Thyroid gland (tissue), 4 donors: ENCODE results near the gene ALDH1L1. TPM values are rescaled to one million over a fixed set of nuclear protein-coding genes. Genes with fewer than 3 reads are reported as not detected.
A peak's percentile ranks its signal among the peaks of the same experiment; 100 is the strongest.

Experiments used
- DNase-seq, 2 donors: peaks; one replicate each; pipeline ENCODE4 v3.0.0-alpha.2; 2019
- H3K27ac ChIP-seq, 3 donors: fragments of 200-600 bp; sonication (generic); 1 replicate in 2 of 3; 2 replicates in 1 of 3; pipeline ENCODE4 v1.5.1; 2016 to 2019; ENCODE audit warnings: mild to moderate bottlenecking in 1 of 3, moderate library complexity in 1 of 3
- H3K27me3 ChIP-seq: fragments of 200-600 bp; sonication (generic); one replicate; pipeline ENCODE4 v1.5.1; 2019
- H3K36me3 ChIP-seq, 2 donors: fragments of 200-600 bp; sonication (generic); one replicate each; pipeline ENCODE4 v1.5.1; 2016 to 2019
- H3K4me1 ChIP-seq, 2 donors: fragments of 200-600 bp; sonication (generic); one replicate each; pipeline ENCODE4 v1.5.1; 2017 to 2019
- H3K4me3 ChIP-seq, 3 donors: fragments of 200-600 bp; sonication (generic); replicated peaks in 1 of 3; 1 replicate in 2 of 3; 2 replicates in 1 of 3; pipeline ENCODE4 v1.5.1; 2016; ENCODE audit warnings: mild to moderate bottlenecking in 1 of 3
- H3K9me3 ChIP-seq: fragments of 200-600 bp; sonication (generic); one replicate; pipeline ENCODE4 v1.5.1; 2017
- POLR2A ChIP-seq, 2 donors: fragments of 450-650 bp; IDR thresholded peaks; one replicate each; pipeline ENCODE4 v1.6.1; 2017; ENCODE audit warnings: antibody characterized with exemption in 2 of 2, mild to moderate bottlenecking in 2 of 2, moderate library complexity in 1 of 2
- WGBS, 2 donors: methylation state at CpG; one replicate each; pipeline ENCODE4 v1.1.5; 2017; 5-methylcytosine and 5-hydroxymethylcytosine counted together
- intact Hi-C: fragments of 100-400 bp; cut with DNase I; formaldehyde crosslinking; loops from one replicate; pipeline ENCODE4 v1.15.1; 2023
- total RNA-seq, 4 donors: library from RNA; depleted of rRNA; stranded (reverse); fragments of >200 nt; gene quantifications; one replicate each; pipeline ENCODE4 v1.2.3, GENCODE V29; 2016
- TF ChIP-seq, protein P1 (sequence below), 6 experiments: fragments of 200-600 bp in 3 of 6; fragments of 450-650 bp in 3 of 6; sonication (generic) in 3 of 6; IDR thresholded peaks; one replicate each; pipeline ENCODE4 v1.5.1; 2016 to 2019; ENCODE audit warnings: antibody characterized with exemption in 6 of 6, mild to moderate bottlenecking in 2 of 6, inconsistent platforms in 1 of 6, moderate library complexity in 1 of 6

The ALDH1L1 gene
- total RNA-seq, result 10 to 100 TPM in 1 of 4 donors, 1 to 10 TPM in 3; 2.1 to 12.1 (median 6.1) TPM

- DNase-seq, result peak; percentile 86 to 90
- peak within 1 kb of the TSS; percentile 40 to 62 (median 48) for H3K4me3 ChIP-seq
- peaks cover 13 to 16% of the 10 kb centered on the region in 2 donors for H3K4me1 ChIP-seq
- peak within 1 kb of the TSS; percentile 17 to 63 (median 42) for H3K27ac ChIP-seq
- 14% methylated on average over 22 to 31 of the region's 54 CpGs for WGBS, 2 donors
- H3K27me3 ChIP-seq, result no peaks in the 10 kb centered on the region
- intact Hi-C loops, result no loop called here
- peak in 1 of 2 donors; percentile 38 for TF ChIP-seq POLR2A (IDR thresholded peaks at IDR 0.05)
- TF ChIP-seq, protein P1, sequence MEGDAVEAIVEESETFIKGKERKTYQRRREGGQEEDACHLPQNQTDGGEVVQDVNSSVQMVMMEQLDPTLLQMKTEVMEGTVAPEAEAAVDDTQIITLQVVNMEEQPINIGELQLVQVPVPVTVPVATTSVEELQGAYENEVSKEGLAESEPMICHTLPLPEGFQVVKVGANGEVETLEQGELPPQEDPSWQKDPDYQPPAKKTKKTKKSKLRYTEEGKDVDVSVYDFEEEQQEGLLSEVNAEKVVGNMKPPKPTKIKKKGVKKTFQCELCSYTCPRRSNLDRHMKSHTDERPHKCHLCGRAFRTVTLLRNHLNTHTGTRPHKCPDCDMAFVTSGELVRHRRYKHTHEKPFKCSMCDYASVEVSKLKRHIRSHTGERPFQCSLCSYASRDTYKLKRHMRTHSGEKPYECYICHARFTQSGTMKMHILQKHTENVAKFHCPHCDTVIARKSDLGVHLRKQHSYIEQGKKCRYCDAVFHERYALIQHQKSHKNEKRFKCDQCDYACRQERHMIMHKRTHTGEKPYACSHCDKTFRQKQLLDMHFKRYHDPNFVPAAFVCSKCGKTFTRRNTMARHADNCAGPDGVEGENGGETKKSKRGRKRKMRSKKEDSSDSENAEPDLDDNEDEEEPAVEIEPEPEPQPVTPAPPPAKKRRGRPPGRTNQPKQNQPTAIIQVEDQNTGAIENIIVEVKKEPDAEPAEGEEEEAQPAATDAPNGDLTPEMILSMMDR (IDR thresholded peaks at IDR 0.05), result peak in 1 of 6 experiments; percentile 8
- H3K36me3 ChIP-seq, result no peaks in the 10 kb centered on the region
- no peaks in the 10 kb centered on the region for H3K9me3 ChIP-seq
These were observed at the start of gene ALDH1L1 for GRCh38 chr3:126180477-126181397. TSS of gene ALDH1L1 (minus strand) at chr3:126180586. CDS start at chr3:126160979, 19,607 bp downstream.

- Histone ChIP-seq H3K27me3 (no peaks in the 10 kb centered on the region), H3K27ac (no peak overlapping the region), H3K4me3 (no peak overlapping the region), H3K4me1 (no peaks in the 10 kb centered on the region), H3K36me3 (no peaks in the 10 kb centered on the region), H3K9me3 (no peaks in the 10 kb centered on the region)
- WGBS, 2 donors, result 37 to 94% methylated on average over 1 of the region's 1 CpG
- intact Hi-C loops, result no loop called here
- TF ChIP-seq POLR2A (IDR thresholded peaks at IDR 0.05), result no peak
- TF ChIP-seq, protein P1 (IDR thresholded peaks at IDR 0.05), result no peak
- DNase-seq, result no peak
These were observed 46.0 kb upstream of the ALDH1L1 start for GRCh38 chr3:126226374-126226773.

DNA sequence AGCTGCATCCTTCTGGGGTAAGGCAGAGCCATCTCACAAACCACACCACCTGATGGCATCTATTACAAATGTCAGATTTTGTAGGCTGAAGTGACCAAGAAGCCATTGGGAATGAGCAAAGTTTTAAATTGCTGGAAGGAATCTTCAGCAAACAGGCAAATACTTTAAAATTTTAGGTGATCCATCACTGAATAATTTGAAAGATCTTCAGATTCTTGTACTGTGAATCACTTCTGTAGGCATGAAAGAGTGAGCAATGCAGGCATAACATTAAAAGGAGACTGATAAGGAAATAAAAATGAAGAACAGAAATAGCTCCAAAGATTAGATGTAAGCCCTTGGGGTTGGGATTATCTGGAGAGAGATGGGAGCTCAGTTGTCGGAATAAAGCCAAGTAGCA lies 36.0 kb upstream of the ALDH1L1 start:
- no peaks in the 10 kb centered on the region for H3K27me3 ChIP-seq
- peaks cover 9 to 16% of the 10 kb centered on the region in 2 donors for H3K4me1 ChIP-seq
- 94 to 95% methylated on average over 1 of the region's 1 CpG for WGBS, 2 donors
- no peaks in the 10 kb centered on the region for H3K36me3 ChIP-seq
- no peak overlapping the region for H3K4me3 ChIP-seq
- TF ChIP-seq POLR2A (IDR thresholded peaks at IDR 0.05), result no peak
- TF ChIP-seq, protein P1 (IDR thresholded peaks at IDR 0.05), result no peak
- no peak overlapping the region for H3K27ac ChIP-seq
- intact Hi-C loops, result no loop called here
- no peak for DNase-seq
- H3K9me3 ChIP-seq, result no peaks in the 10 kb centered on the region

DNA sequence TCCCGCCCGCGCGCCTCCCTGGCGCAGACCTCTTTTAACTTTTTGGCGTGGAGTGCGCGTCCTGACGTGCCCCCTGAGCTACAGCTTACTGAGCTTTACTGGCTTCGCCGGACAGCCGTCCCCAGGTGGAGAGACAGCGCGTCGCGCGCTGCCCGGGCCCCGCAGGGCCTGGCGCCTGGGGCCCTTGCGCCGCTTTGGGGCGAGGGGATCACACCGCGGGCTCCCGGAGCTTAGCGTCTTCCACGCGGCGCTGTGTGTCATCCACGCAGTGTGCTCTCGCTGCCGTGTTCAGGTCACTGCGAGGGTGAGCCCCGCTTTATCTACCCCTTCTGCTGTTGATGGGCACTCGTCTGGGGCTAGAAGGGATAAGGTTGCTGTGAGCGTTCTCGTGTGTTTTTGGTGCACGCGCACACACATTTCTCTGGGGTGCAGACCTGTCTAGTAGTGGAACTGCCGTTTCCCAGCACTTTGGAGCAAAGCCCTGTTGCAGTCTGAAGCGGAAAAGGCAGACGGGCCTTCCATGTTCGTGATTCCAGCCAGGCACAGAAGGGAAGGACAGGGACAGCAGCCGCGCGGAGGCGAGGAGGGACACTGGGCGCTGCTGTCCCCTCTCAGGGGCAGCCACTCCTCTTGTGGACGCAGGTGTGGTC lies 33.1 kb upstream of the ALDH1L1 start:
- no peaks in the 10 kb centered on the region for H3K9me3 ChIP-seq

More for the DNA sequence above, 33.1 kb upstream of the ALDH1L1 start:
- peak overlapping the region in 2 of 3 donors; percentile 1 to 20 for H3K27ac ChIP-seq
- intact Hi-C loops, result no loop called here
- H3K36me3 ChIP-seq, result no peaks in the 10 kb centered on the region
- H3K27me3 ChIP-seq, result no peaks in the 10 kb centered on the region
- H3K4me1 ChIP-seq, result peaks cover 9 to 23% of the 10 kb centered on the region in 2 donors
- H3K4me3 ChIP-seq, result peak overlapping the region; percentile 7 to 32 (median 22)
- WGBS, 2 donors, result 13 to 50% methylated on average over 1 to 28 of the region's 50 CpGs
- no peak for TF ChIP-seq POLR2A (IDR thresholded peaks at IDR 0.05)
- TF ChIP-seq, protein P1 (IDR thresholded peaks at IDR 0.05), result no peak
- DNase-seq, result no peak
